Duodenal mucosa (tissue), 2 donors: ENCODE results near the gene AAMP.

Source experiments
- H3K27ac ChIP-seq: one replicate; pipeline ENCODE4 v1.7.0; 2013; ENCODE audit warnings: low read depth, low read length
- H3K27me3 ChIP-seq, 2 donors: one replicate each; pipeline ENCODE4 v1.7.0; 2013; ENCODE audit warnings: low read length in 2 of 2, control low read depth in 1 of 2; ENCODE audit not compliant: insufficient read depth in 2 of 2, control insufficient read depth in 1 of 2
- H3K36me3 ChIP-seq, 2 donors: one replicate each; pipeline ENCODE4 v1.7.0; 2013; ENCODE audit warnings: low read length in 2 of 2, control low read depth in 1 of 2; ENCODE audit not compliant: insufficient read depth in 2 of 2, control insufficient read depth in 1 of 2
- H3K4me1 ChIP-seq, 2 donors: one replicate each; pipeline ENCODE4 v1.7.0; 2013; ENCODE audit warnings: low read length in 2 of 2, control low read depth in 1 of 2; ENCODE audit not compliant: insufficient read depth in 2 of 2, control insufficient read depth in 1 of 2
- H3K4me3 ChIP-seq, 2 donors: one replicate each; pipeline ENCODE4 v1.7.0; 2013; ENCODE audit warnings: low read length in 2 of 2, low read depth in 1 of 2
- H3K9ac ChIP-seq, 2 donors: one replicate each; pipeline ENCODE4 v1.7.0; 2013; ENCODE audit warnings: low read length in 2 of 2, low read depth in 1 of 2
- H3K9me3 ChIP-seq, 2 donors: one replicate each; pipeline ENCODE4 v1.7.0; 2013; ENCODE audit warnings: low read length in 2 of 2, control low read depth in 1 of 2; ENCODE audit not compliant: control insufficient read depth in 1 of 2

AAMP gene

GRCh38 chr2:218260166-218260565 is 9.8 kb downstream of the AAMP start:
- Histone ChIP-seq H3K9me3 (no peaks in the 10 kb centered on the region), H3K27ac (peak overlapping the region; percentile 0), H3K27me3 (no peaks in the 10 kb centered on the region), H3K9ac (no peak overlapping the region), H3K4me3 (no peak overlapping the region), H3K4me1 (peaks cover 63 to 69% of the 10 kb centered on the region in 2 donors), H3K36me3 (peaks cover 13 to 30% of the 10 kb centered on the region in 2 donors)

- Histone ChIP-seq H3K4me3 (no peak overlapping the region), H3K27ac (peak overlapping the region; percentile 17), H3K9me3 (no peaks in the 10 kb centered on the region), H3K27me3 (no peaks in the 10 kb centered on the region), H3K36me3 (peaks cover 20 to 38% of the 10 kb centered on the region in 2 donors), H3K4me1 (peaks cover 55 to 61% of the 10 kb centered on the region in 2 donors), H3K9ac (peak overlapping the region in 1 of 2 donors; percentile 1)
Observed at GRCh38 chr2:218259099-218259961, 10.6 kb downstream of the AAMP start.

GRCh38 chr2:218257390-218257981 is 12.5 kb downstream of the AAMP start:
- H3K27ac ChIP-seq, result no peak overlapping the region
- H3K4me1 ChIP-seq, result peaks cover 36 to 42% of the 10 kb centered on the region in 2 donors
- no peaks in the 10 kb centered on the region for H3K9me3 ChIP-seq

GRCh38 chr2:218256612-218257350 is 13.2 kb downstream of the AAMP start:
- Histone ChIP-seq H3K9ac (no peak overlapping the region), H3K9me3 (no peaks in the 10 kb centered on the region), H3K4me1 (peaks cover 30 to 35% of the 10 kb centered on the region in 2 donors)

More at GRCh38 chr2:218257390-218257981, 12.5 kb downstream of the AAMP start:
- peaks cover 33 to 43% of the 10 kb centered on the region in 2 donors for H3K36me3 ChIP-seq
- no peaks in the 10 kb centered on the region for H3K27me3 ChIP-seq
- H3K9ac ChIP-seq, result no peak overlapping the region
- H3K4me3 ChIP-seq, result no peak overlapping the region

GRCh38 chr2:218255446-218255845 is 14.5 kb downstream of the AAMP start:
- no peak overlapping the region for H3K9ac ChIP-seq
- no peaks in the 10 kb centered on the region for H3K9me3 ChIP-seq
- no peak overlapping the region for H3K4me3 ChIP-seq
- no peak overlapping the region for H3K27ac ChIP-seq
- no peaks in the 10 kb centered on the region for H3K27me3 ChIP-seq
- H3K4me1 ChIP-seq, result peaks cover 16 to 22% of the 10 kb centered on the region in 2 donors
- H3K36me3 ChIP-seq, result peaks cover 43 to 62% of the 10 kb centered on the region in 2 donors

More at GRCh38 chr2:218256612-218257350, 13.2 kb downstream of the AAMP start:
- Histone ChIP-seq H3K4me3 (no peak overlapping the region), H3K36me3 (peaks cover 38 to 49% of the 10 kb centered on the region in 2 donors), H3K27me3 (no peaks in the 10 kb centered on the region), H3K27ac (no peak overlapping the region)

GRCh38 chr2:218253232-218253625 is 16.7 kb downstream of the AAMP start:
- H3K27ac ChIP-seq, result no peak overlapping the region
- H3K9ac ChIP-seq, result no peak overlapping the region
- H3K27me3 ChIP-seq, result no peaks in the 10 kb centered on the region
- H3K9me3 ChIP-seq, result no peaks in the 10 kb centered on the region
- peaks cover 0 to 10% of the 10 kb centered on the region in 2 donors for H3K4me1 ChIP-seq
- H3K36me3 ChIP-seq, result peaks cover 58 to 83% of the 10 kb centered on the region in 2 donors
- H3K4me3 ChIP-seq, result no peak overlapping the region

GRCh38 chr2:218252509-218253231 is 17.3 kb downstream of the AAMP start:
- no peak overlapping the region for H3K27ac ChIP-seq
- no peak overlapping the region for H3K9ac ChIP-seq

GRCh38 chr2:218249691-218250090 is 20.2 kb downstream of the AAMP start:
- no peak overlapping the region for H3K4me3 ChIP-seq
- no peak overlapping the region for H3K9ac ChIP-seq
- H3K36me3 ChIP-seq, result peaks cover 58 to 97% of the 10 kb centered on the region in 2 donors
- no peaks in the 10 kb centered on the region for H3K9me3 ChIP-seq
- H3K27ac ChIP-seq, result no peak overlapping the region
- no peaks in the 10 kb centered on the region for H3K27me3 ChIP-seq
- peaks cover 0 to 4% of the 10 kb centered on the region in 2 donors for H3K4me1 ChIP-seq

More at GRCh38 chr2:218252509-218253231, 17.3 kb downstream of the AAMP start:
- Histone ChIP-seq H3K36me3 (peaks cover 61 to 89% of the 10 kb centered on the region in 2 donors), H3K4me1 (peaks cover 0 to 10% of the 10 kb centered on the region in 2 donors), H3K4me3 (no peak overlapping the region), H3K27me3 (no peaks in the 10 kb centered on the region), H3K9me3 (no peaks in the 10 kb centered on the region)

GRCh38 chr2:218245214-218245613 is 24.7 kb downstream of the AAMP start:
- no peaks in the 10 kb centered on the region for H3K27me3 ChIP-seq
- H3K36me3 ChIP-seq, result peaks cover 37 to 96% of the 10 kb centered on the region in 2 donors
- H3K4me3 ChIP-seq, result no peak overlapping the region
- H3K9me3 ChIP-seq, result no peaks in the 10 kb centered on the region
- no peak overlapping the region for H3K9ac ChIP-seq
- no peak overlapping the region for H3K27ac ChIP-seq
- peaks cover 0 to 4% of the 10 kb centered on the region in 2 donors for H3K4me1 ChIP-seq
